Hematopoietic multipotent progenitor cell treated with erythropoietin and hydrocortisone succinate and interleukin-3 and kit ligand, for 4 days (in vitro differentiated cells): ENCODE measurements around the gene SLX4.
A peak's percentile ranks its signal among the peaks of the same experiment; 100 is the strongest.

Experiments
- DNase-seq: peaks from one replicate; pipeline ENCODE4 v3.0.0-alpha.2; 2015

Gene SLX4

DNA sequence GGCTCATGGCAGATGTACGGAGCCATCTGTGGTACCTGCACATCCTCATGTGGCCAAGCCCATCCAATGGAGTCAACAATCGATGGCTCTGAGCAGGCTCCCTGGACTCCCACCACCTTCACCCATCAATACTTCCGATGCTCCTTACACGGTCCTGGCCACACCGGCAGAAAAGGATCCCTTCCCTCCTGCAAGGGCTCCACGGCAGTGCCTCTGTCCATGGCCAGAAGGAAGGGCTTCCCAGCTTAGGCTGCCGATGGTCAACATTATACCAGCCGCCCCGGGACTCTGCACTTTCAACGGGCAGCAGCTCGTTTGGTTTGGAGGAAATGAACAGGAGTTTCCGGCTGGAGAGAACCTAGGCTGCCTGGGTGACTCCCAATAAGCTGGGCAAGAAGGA is 13.2 kb downstream of the SLX4 start:
- DNase-seq = no peak

DNA sequence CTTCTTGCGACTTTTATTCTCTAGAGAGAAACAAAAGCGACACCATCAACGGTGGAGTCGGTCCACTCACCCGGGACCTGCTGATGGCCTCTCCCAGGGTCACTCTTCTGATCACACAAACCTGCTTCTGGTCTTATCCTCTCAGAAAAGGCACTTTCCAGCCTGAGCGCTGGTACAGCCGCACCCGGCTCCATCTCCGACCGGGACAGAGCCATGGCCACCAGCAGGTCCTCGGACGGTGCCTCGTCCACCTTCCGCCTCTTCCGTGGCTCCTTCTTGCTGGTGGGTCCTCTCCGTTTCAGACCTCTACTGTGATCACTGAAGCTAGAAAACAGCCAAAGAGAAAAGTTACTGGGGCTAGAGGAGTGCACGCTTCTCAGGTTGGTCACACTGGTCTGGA is 13.7 kb downstream of the SLX4 start:
- no peak for DNase-seq

DNA sequence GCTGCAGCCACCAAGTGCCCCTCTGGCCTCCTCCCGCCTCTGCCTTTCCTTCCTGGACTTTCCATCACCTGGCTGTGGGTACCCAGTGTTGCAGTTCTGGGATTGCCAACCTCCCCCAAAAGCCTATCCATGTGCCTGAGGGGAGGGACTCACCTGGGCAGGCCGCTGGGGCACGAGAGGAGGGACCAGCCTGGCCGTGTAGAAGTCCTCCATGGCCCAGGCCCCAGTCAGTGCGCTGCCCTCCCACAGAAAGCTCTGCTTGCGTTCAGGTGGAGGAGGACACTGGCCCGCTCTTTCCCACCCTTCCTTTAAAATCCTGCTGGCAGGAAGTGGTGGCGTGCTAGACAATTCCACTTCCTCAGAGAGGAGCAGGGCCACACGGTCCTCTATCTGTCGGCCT is 14.2 kb downstream of the SLX4 start:
- no peak for DNase-seq

DNA sequence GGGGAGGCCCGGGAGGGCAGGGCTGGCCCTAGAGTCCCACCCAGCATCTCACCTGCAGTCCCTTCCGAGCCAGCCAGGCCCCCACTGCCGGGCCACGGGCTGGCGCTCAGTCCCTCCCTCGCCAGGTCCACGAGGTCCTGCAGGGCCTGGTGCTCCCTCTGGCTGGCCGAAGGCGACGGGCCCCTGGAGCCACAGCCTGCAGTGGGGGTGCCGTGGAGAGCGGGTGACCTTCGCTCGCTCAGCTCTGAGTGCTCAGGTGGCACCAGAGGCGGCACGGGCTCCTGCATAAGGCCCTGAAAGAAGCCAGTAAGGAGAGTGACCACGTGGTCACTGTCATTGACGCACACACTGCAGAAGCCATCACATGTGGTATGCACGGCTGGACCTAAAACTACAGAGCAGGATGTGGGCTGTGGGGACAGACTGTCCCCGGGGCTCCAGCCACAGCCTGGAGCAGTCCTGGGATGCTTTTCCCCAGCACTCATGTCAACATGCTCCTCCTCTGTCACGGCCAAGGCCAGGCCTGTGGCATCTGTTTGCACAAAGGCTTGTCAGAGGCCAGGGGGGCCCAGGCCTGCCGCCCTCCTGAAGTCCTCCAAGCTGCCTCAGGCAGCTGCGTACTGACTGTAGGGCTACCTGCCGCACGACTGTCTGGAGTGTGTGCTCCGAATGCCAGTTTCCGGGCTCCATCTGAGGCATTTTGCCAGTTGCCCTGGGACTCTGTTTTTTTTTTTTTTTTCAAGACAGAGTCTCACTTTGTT is 15.1 kb downstream of the SLX4 start:
- no peak for DNase-seq

DNA sequence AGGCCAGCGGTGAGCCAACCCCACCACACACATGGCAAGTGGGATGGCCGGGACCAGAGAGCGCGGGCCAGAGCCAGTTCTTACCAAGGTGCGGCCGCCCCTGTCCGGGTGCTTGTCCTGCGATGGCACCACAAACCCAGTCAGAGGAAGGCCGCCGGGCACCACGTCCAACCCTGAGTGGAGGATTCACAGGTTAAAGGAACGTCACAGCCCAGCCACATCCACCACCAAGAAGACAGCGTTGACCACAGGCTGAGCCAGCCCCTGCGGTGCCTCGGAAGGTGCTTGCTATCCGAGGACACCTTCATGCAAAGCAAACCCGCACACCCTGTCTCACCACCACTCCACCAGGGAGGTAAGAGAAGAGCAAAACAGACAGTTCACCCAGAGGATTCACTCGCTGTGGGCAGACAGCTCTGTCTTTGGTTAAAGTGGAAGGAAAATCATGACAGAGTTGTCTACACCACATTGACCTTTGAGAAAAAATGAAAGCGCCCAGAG is 15.8 kb downstream of the SLX4 start:
- DNase-seq = no peak

DNA sequence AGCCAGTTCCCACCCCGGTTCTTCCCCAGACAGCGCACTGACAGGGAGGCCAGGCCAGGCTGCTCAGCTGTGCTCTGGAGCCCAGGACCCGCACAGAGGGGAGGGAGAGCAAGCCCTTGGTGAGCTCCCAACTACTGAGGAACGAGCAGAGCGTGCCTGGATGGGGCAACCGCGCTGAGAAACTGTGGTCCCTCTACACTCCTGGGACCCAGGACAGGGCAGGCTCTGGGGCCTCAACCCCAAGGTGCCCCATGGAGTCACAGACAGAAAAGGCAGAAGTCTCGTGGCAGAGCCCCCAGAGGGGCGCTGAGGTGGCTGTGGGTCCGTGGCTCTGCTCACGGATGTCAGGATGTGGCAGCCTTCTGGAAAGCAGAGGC is 16.3 kb downstream of the SLX4 start:
- DNase-seq = no peak

DNA sequence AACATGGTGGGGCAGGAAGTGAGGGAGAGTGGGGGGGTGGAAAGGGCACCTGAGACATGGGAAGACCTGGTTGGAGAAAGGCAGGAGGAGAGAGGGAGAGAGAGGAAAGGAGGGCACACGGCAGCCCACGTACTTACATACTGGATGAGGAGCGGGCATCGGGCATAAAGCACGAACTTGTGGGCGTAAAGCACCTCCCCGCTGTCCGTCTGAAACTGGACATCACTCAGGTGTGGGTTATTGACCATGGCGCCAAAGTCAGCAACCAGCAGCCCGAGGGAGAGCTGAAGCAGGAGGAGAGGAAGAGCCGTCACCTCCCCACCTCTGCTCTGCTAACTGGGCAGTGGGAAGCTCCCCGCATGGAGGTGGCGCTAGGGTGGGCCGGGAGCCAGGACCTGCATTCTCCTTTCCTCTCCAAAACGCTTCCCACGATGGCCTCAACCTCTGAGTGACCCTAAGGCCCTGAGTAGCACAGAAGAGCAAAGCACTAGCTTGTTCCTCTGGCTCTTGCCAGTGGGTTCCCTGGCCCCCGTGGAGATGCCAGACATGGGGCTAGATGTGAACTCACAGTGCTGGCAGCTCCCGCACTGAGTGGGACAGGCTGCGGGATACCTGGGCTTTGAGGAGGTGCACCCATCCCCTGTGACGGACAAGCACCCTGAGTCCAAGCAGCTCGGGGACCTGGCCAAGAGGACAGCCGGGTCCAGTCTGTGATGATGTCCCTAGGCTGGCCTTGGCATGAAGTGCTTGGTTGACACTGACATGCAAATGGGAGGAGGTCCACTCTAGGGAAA is 16.9 kb downstream of the SLX4 start:
- no peak for DNase-seq

DNA sequence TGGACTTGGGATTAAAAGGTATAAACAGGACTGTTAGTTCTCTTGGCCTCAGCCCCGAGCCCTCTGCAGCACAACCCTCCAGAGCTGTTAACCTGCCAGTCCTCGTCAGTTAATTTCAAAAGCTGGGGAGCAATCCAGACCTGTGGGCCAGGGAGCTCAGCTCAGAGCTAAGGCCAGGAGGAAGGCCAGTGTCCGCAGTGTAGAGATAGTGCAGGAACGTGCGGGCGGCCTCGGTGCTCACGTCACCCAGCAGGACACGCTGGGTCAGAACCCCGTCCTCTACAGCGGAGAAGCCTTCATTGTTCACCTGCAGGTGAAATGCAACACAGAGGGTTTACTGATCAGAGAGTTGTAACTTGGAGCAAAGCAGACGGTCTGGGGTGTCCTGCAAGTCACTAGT is 18.8 kb downstream of the SLX4 start:
- no peak for DNase-seq

DNA sequence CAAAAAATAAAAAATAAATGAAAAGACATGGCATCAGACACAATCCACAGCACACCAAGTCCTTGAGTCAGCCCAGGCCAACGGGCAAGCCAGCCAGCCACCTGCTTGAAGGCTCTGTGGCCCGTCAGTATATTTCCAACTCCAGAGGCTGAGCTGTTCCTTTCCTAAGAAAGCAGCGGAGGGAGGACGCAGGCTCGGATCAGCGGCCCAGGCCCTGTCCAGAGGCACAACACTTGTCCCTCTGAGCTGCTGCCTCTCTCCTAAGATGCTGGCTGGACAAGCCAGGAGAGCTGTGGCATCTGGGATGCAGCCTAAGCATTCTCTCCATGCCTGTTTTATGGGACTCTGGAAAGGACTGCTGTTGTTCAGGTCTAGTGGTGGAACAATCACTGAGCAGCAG is 19.4 kb downstream of the SLX4 start:
- no peak for DNase-seq

DNA sequence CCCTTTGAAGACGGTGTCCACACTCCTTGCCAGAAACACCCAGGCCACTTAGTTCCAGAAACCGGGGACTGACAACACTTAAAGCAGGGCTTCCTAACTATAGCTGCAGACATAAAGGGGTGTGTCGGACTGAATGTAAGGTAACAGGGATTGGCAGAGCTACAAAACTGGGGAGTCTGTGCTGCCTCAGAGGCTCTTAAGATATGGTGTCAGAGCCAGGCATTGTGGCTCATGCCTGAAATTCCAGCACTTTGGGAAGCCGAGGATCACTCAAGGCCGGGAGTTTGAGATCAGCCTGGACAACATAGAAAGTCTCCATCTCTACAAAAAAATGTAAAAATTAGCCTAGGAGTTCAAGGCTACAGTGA is 20.0 kb downstream of the SLX4 start:
- no peak for DNase-seq

DNA sequence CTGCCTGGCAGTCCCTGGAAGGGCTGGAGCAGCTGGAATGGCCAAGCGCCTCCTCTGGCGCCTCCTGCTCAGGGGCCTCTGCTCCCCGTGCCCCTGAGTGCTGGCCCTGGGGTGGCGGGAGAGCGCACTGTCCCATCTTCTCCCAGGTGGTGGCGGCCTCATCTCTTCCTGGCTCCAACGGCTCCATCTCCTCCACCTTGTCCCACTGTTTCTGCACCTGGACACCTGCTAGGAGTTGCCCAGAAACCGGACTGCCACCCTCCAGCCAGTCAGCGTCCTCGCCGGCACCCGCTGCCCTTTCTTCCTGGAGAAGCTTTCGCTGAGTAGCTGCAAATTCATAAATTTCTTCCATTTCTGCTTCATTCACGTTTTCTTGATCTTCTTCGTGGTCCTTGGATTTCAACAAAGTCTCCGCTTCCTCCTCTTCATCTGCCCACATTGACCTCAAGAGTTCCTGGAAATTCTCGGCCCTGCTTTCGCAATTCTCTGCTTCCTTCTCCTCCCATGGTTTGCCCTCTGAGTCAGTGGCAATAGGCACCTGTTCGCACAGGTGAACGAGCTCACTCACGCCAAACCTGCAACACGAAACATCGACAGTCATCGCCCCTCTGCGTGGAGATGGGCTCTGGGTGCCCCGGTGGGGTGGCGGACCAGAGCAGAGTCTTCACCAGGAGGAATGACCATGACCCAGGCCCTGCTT is 20.5 kb downstream of the SLX4 start:
- peak; percentile 46 for DNase-seq

DNA sequence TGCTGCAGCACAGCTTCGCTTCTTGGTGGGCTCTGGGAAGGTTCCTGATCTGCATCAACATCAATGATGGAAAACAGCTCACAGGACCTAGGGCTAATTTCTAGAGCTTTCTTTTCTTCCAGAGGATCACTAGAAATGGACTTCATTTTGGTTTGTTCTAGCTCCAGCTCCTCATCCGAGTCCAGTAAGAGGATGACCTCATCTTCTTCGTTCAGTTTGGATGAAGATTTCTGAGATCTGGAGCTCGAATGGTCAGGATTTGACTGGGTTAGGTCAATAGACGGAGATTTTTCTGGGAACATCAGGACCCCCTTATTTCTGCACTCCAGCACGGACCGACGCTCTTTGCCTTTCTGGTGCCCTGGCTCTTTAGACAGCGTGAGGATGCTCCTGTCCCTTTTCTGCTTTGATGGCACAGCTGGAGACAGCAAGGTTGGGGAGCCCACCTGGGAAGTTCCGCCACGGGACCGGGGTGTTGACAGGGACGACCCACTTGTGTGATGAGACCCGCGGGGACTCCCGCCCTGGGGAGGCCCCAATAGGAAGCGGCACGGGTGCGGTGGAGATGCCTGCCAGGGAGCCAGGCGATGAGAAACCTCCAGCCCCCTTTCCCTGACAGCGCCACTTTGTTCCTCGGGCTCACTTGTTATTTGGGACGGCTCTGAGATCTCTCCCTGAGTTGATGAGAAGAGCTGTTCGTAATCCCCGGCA is 21.3 kb downstream of the SLX4 start:
- no peak for DNase-seq

DNA sequence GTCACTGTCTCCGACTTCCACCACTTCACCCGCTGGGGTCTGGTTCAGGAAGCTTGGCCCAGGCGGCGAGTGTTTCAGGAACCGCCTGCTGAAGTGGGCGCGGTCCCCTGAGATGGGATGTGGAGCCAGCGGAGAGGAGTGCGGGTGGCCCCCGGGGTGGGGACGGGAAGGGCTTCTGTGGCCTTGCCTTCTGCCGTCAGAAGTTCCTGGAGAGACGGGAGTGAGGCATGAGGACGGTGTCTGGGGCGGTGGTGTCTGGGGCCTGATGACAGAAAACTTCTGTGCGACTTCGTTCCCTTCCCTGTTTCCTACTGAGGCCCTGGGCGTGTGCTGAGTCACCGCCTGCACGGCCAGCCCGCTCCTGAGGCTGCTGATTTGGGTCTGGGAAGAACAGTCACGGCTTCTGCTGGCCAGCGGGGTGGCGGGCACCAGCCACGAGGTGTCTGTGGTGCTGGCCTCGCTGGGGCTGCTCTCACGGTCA is 21.9 kb downstream of the SLX4 start:
- DNase-seq = peak; percentile 59

DNA sequence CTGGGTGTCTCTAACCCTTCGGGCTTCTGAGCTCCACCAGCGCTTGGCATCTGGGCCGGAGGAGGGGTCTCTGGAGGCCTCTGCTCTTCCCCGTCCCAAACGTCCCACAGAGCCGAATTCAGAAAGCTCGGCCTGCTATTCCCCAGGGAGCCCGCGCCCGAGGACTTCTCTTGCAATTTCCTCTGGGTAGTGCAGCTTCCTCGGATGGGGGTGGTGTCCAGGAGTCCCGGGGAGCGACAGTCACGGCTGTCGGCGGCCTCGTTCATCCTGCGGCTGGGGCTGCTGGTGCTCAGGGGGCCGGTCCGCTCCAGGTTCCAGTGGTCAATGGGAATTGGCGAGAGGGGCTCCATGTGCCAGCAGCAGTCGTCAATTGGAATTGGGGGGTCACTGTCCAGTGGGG is 22.4 kb downstream of the SLX4 start:
- DNase-seq = no peak

DNA sequence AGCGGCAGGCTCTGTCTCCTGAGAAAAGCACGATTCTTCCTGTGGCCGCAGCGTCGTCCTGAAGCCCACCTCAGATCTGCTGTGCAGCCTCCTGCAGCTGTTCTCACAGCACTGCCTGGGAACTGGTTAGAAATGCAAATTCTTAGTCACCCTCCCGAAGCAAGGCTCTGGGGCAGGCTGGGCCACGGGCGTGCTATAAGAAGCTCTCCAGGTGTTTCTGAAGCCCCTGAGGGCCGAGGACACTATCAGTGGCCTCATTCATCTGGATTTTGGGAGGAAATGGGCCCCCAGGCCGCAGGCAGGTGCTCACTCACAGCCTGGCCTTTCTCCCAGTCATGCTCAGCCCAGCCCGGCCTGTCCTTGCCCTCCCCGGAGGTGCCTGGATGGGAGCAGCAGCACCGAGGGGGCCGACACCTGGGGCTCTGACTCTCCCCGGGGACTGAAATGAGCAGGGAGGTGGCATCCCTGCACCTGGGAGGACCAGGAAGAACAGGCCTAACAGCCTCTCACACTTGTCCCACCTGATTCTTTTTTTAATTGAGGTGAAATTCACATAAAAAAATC is 23.8 kb downstream of the SLX4 start:
- DNase-seq = no peak

DNA sequence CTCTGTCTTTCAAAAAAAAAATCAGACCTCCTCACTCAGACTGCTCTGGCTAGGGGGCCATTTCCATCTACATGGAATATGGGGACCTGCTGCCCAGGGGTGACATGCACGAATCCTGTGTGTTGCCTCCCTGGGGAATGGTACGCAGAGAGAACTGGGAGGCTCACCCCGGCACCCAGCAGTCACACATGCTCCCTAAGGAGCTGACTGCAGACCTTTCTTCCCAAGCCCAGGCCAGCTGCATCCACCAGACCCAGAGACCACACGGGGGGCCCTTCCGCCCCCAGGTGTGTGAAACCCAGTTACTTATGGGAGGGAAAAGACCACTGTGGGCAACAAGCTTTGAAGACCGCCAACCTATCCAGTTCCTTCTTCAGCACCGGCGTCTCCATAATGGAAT is 27.0 kb downstream of the SLX4 start:
- no peak for DNase-seq

DNA sequence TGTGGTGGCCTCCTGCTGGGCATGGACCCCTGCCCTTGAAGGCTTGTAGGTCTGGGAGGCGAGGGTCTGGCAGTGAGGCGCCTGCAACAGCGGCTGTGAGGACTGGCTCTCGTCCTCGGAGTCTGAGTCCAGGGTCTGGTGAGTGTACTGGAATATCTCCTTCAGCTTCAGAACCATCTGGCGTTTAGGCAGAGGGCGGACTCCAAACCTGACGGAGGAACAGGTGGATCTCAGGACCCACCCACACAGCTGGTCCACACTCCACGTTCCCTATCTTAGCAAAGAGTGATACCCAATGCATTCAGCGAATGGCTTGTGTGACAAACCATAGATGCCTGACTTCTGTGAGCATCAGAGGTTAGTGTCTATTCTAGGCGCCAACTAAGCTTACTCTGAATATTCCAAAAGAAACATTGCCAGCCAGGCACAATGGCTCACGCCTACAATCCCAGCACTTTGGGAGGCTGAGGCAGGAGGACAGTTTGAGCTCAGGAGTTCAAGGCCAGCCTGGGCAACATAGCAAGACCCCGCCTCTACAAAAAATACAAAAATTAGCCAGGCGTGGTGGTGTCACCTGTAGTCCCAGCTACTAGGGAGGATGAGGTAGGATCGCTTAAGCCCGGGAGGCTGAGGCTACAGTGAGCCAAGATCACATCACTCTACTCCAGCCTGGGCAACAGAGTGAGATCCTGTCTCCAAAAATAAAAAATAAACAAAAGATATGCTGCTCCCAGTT is 27.9 kb downstream of the SLX4 start:
- no peak for DNase-seq

DNA sequence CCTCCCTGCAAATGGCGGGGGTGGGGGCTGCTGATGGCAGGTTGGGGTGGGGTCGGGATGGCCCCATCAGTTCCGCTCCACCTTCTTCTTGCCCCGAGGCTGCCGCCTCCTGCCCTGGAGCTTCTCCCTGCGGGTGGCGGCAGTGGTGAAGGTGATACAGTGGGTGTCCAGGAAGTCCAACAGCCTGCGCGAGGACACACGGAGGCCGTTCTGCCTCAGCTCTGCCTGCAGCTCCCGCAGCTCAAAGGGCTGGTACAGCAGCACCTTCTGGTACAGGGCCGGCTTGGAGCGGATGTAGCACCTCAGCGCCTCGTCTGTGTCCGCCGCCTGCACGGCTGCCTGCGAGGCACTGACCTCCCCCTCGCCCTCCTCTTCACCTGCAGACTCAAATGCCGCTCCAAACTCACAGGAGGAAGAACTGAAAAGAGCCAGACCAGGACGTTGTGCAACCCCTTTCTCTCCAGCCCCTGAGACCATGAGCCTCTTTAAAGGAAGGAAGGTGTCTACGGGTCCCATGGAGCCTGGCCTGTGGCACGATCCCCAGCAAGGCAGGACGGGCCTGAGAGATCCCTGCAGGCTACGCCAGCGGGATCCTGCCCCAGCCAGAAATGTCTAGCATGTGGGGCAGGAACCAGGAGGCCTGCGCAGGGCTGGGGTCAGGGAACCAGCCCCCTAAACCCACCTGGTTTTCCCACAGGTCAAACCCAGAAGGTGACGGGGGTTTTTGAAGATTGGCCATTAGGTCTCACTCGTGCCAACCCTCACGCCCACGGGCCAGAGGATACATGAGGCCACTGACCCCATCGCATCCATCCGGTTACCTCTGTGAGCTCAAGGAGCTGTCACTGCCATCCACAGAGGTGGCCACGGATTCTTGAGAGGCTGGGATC is 28.9 kb downstream of the SLX4 start:
- no peak for DNase-seq

DNA sequence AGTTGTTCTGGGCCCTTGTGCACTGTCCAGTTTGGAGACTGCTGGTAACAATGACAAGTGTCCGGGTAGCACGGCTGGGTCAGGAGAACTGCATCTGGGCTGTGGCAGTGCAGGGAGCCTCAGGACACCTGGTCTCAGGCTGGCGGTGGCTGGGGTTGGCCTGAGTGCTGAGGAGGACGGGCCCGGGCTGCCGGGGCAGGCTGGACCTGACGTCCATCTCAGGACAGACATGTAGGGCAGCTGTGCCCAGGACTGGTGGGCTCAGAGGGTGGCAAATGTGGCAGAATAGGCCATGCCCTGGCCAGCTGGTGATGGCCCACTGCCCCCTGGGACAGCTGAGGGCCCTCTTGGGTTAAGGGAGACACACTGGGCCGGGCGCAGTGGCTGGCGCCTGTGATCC is 30.0 kb downstream of the SLX4 start:
- DNase-seq = no peak

DNA sequence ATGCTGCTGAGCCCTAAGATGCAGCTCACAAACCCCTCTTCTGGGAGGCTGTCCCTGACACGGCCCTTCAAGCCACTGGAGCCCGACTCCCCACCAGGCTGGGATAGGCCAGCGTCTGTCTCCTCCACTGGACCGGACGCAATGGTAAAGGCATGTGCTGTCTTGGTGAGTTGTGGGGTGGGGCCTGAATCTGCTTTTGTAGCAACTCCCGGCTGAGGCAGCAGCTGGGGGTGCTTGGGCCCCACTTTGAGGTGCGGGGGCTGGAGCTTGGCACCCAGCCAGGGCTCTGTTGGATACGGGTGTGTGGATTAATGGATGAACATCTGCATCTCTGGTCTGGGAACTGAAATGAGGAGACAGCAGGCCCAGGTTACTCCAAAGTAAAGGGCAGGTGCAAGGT is 30.7 kb downstream of the SLX4 start:
- peak; percentile 15 for DNase-seq

DNA sequence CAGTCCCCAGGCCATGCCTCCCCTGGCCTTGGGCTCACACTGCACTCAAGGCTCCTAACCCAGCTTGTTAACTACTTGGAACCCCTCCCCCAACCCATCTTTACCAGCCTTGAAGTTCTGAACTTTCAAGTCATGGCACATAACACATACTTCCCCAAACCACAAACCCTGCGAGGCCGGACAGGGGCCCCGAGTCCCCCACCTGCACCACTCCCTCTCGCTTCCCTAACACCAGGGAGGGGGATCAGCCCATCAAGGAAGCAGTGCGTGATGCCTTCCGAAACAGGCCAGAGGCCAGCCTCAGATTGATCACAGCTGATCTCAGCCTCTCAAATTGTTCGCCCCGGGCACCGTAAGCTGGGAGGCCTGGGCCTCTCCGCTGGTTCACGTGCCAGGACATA is 31.2 kb downstream of the SLX4 start:
- DNase-seq = peak; percentile 80
